DND-41 (cell line): ENCODE data around the gene C18orf63.

ENCODE experiments used
- ATAC-seq: fragments of 200-7000 bp; cut with Tn5 transposase; 3 replicates; pipeline ENCODE4 v1.9.1; 2021; ENCODE audit warnings: low read depth; ENCODE audit not compliant: insufficient read depth
- DNase-seq: peaks from one replicate; pipeline ENCODE4 v3.0.0-alpha.2; 2020
- H2AFZ ChIP-seq: 2 replicates; pipeline ENCODE4 v1.6.0; 2012; ENCODE audit warnings: low read depth, low read length
- H3K27ac ChIP-seq: 2 replicates; pipeline ENCODE4 v1.5.1; 2012; ENCODE audit warnings: low read length, inconsistent platforms
- H3K27me3 ChIP-seq: fragments of 200-600 bp; sonication (generic); 2 replicates; pipeline ENCODE4 v1.6.0; 2012; ENCODE audit warnings: low read length, mild to moderate bottlenecking, inconsistent platforms; ENCODE audit not compliant: insufficient read depth, poor library complexity
- H3K36me3 ChIP-seq: 2 replicates; pipeline ENCODE4 v1.5.1; 2012; ENCODE audit warnings: low read length, inconsistent platforms; ENCODE audit not compliant: insufficient read depth
- H3K4me1 ChIP-seq: 2 replicates; pipeline ENCODE4 v1.5.1; 2012; ENCODE audit warnings: mild to moderate bottlenecking, low read length; ENCODE audit not compliant: insufficient read depth
- H3K4me2 ChIP-seq: 2 replicates; pipeline ENCODE4 v1.6.0; 2012; ENCODE audit warnings: mild to moderate bottlenecking, moderate library complexity, low read length, inconsistent platforms; ENCODE audit not compliant: insufficient read depth
- H3K4me3 ChIP-seq, 2 experiments: fragments of 200-600 bp in 1 of 2; shearing (Covaris generic) in 1 of 2; 2 replicates each; pipeline ENCODE4 v1.5.1; 2012 to 2016; ENCODE audit warnings: inconsistent platforms in 2 of 2, low read length in 2 of 2, mild to moderate bottlenecking in 2 of 2, low read depth in 1 of 2, moderate library complexity in 1 of 2
- H3K79me2 ChIP-seq: 2 replicates; pipeline ENCODE4 v1.6.0; 2012; ENCODE audit warnings: low read length, inconsistent platforms; ENCODE audit not compliant: insufficient read depth
- H3K9ac ChIP-seq: 2 replicates; pipeline ENCODE4 v1.6.0; 2012; ENCODE audit warnings: low read depth, mild to moderate bottlenecking, inconsistent platforms, low read length, moderate library complexity
- H3K9me3 ChIP-seq: 2 replicates; pipeline ENCODE4 v1.5.1; 2012; ENCODE audit warnings: low read length, moderate library complexity, mild to moderate bottlenecking, inconsistent platforms; ENCODE audit not compliant: insufficient read depth, severe bottlenecking
- H4K20me1 ChIP-seq: 2 replicates; pipeline ENCODE4 v1.6.0; 2012; ENCODE audit warnings: low read length; ENCODE audit not compliant: insufficient read depth
- EZH2 ChIP-seq: IDR thresholded peaks from 3 replicates; pipeline ENCODE4 v1.6.1; 2012; ENCODE audit warnings: borderline replicate concordance, low read depth, mild to moderate bottlenecking, moderate library complexity, low read length, inconsistent platforms; ENCODE audit not compliant: severe bottlenecking
- TF ChIP-seq, protein P1 (sequence below): IDR thresholded peaks from 2 replicates; pipeline ENCODE4 v1.5.1; 2012; ENCODE audit warnings: borderline replicate concordance, low read length, moderate library complexity, mild to moderate bottlenecking; ENCODE audit not compliant: poor library complexity, severe bottlenecking; ENCODE audit errors: extremely low read depth

C18orf63 gene

GRCh38 chr18:74315464-74316256 lies at the start of gene C18orf63:
Gene C18orf63, plus strand, starts transcription at chr18:74315839. Its CDS starts 2,027 bp downstream, at chr18:74317866.
- Histone ChIP-seq H3K27me3 (peaks cover 10% of the 10 kb centered on the region), H3K9ac (no peak within 1 kb of the TSS), H3K79me2 (no peaks in the 10 kb centered on the region), H3K4me1 (no peaks in the 10 kb centered on the region), H3K9me3 (peaks cover 4% of the 10 kb centered on the region), H3K27ac (no peak within 1 kb of the TSS), H3K36me3 (no peaks in the 10 kb centered on the region), H2AFZ (no peak within 1 kb of the TSS), H3K4me3 (no peak within 1 kb of the TSS), H4K20me1 (no peaks in the 10 kb centered on the region), H3K4me2 (no peak within 1 kb of the TSS)
- TF ChIP-seq, protein P1, sequence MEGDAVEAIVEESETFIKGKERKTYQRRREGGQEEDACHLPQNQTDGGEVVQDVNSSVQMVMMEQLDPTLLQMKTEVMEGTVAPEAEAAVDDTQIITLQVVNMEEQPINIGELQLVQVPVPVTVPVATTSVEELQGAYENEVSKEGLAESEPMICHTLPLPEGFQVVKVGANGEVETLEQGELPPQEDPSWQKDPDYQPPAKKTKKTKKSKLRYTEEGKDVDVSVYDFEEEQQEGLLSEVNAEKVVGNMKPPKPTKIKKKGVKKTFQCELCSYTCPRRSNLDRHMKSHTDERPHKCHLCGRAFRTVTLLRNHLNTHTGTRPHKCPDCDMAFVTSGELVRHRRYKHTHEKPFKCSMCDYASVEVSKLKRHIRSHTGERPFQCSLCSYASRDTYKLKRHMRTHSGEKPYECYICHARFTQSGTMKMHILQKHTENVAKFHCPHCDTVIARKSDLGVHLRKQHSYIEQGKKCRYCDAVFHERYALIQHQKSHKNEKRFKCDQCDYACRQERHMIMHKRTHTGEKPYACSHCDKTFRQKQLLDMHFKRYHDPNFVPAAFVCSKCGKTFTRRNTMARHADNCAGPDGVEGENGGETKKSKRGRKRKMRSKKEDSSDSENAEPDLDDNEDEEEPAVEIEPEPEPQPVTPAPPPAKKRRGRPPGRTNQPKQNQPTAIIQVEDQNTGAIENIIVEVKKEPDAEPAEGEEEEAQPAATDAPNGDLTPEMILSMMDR: no peak
- no peak for TF ChIP-seq EZH2
- DNase-seq: no peak
- ATAC-seq: no peak

DNA sequence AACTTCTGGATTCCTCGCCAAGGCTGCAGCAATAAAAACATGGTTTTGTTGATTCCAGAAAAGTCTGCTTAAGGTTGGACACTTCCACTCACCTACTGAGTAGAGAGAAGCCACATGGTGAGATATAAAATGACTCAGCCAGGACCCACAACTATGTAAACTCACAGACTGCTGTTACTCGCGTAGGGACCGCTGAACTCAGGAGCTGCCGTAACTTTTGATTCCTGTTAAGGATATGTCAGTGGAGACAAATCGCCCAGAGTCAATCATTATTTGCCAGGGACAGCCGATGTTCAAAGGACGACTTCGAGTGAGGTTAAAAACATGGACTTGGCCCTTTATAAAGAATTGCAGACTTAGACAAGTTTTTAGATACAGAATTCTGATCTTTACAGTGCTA lies 49.5 kb upstream of the C18orf63 start:
- Histone ChIP-seq H3K79me2 (no peaks in the 10 kb centered on the region), H3K27me3 (no peaks in the 10 kb centered on the region), H2AFZ (no peak overlapping the region), H4K20me1 (peaks cover 12% of the 10 kb centered on the region; the same call in 1 of the 2 replicates), H3K4me2 (no peak overlapping the region), H3K4me3 (no peak overlapping the region), H3K4me1 (no peaks in the 10 kb centered on the region), H3K27ac (no peak overlapping the region), H3K36me3 (peaks cover 4% of the 10 kb centered on the region), H3K9me3 (no peaks in the 10 kb centered on the region), H3K9ac (no peak overlapping the region)
- no peak for ATAC-seq
- DNase-seq: no peak
- no peak for TF ChIP-seq EZH2
- TF ChIP-seq, protein P1: no peak

DNA sequence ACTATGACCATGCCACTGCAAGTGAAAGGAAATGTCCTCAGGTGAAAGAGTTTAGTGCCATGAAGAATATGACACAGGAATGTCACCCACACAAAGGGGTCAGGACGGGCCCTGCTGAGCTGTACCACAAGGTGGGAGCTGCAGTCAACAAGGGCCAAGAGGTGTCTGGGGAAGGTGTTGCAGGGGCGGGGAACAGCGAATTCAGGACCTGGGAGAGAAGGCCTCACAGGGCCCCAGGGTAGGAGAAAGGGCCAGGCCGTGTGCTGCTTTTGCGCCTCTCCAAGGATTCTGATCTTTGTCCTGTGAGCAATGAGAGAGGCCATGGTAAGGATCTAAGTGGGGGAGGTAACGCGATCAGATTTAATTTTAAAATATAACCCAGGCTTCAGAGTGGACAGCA lies 47.5 kb upstream of the C18orf63 start:
- H2AFZ ChIP-seq: no peak overlapping the region
- DNase-seq (no peak), ATAC-seq (no peak)
- H3K9ac ChIP-seq: no peak overlapping the region
- H3K4me2 ChIP-seq: no peak overlapping the region
- no peak overlapping the region for H3K27ac ChIP-seq
- H3K36me3 ChIP-seq: no peaks in the 10 kb centered on the region
- H3K4me1 ChIP-seq: no peaks in the 10 kb centered on the region
- H3K9me3 ChIP-seq: no peaks in the 10 kb centered on the region
- no peaks in the 10 kb centered on the region for H3K79me2 ChIP-seq
- TF ChIP-seq, protein P1: no peak
- no peak for TF ChIP-seq EZH2
- no peak overlapping the region for H3K4me3 ChIP-seq
- peaks cover 12% of the 10 kb centered on the region; the same call in 1 of the 2 replicates for H4K20me1 ChIP-seq
- no peaks in the 10 kb centered on the region for H3K27me3 ChIP-seq
